Esophagus mucosa (tissue), 1 donor: ENCODE data around the gene AGL. TPM values are rescaled to one million over a fixed set of nuclear protein-coding genes. Genes with fewer than 3 reads are reported as not detected.
"Not testable (repeated sequence)": the region's sequence is repeated elsewhere in the genome, so short reads cannot be mapped to it uniquely, and the experiment has no call there.

Source experiments
- ATAC-seq: fragments of 200-7000 bp; cut with Tn5 transposase; one replicate; pipeline ENCODE4 v1.9.1; 2020
- total RNA-seq: library from RNA; stranded (reverse); gene quantifications from one replicate; pipeline ENCODE4 v1.2.4, GENCODE V29; 2023
- donor health status: DM: yes; HTN: yes; CAD: no.

The AGL gene
- total RNA-seq, result 17.4 TPM

DNA sequence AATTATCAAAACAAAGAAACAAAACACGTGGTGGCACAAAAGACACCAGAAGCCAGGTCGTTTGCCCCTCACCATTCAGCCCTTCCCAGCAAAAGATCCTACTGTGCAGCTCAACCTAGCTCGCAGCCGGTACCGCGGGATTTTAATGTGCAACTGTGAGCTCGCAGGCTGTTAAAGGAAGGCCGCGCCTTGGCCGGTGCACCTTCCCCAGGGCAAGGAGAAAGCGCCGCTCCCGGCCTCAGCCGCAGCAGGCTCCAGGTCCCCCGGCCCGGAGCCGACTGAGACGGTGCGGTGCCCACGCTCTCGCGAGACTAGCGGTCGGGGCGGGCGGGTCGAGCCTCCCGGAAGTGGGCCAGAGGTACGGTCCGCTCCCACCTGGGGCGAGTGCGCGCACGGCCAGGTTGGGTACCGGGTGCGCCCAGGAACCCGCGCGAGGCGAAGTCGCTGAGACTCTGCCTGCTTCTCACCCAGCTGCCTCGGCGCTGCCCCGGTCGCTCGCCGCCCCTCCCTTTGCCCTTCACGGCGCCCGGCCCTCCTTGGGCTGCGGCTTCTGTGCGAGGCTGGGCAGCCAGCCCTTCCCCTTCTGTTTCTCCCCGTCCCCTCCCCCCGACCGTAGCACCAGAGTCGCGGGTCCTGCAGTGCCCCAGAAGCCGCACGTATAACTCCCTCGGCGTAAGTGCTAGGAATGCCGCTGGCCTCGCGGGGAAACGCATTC, at the start of gene AGL:
AGL (plus strand) TSS at position 618 of the 715 bp plus-strand sequence. CDS start 682 bp downstream, outside the sequence.
- peak; percentile 99 for ATAC-seq

DNA sequence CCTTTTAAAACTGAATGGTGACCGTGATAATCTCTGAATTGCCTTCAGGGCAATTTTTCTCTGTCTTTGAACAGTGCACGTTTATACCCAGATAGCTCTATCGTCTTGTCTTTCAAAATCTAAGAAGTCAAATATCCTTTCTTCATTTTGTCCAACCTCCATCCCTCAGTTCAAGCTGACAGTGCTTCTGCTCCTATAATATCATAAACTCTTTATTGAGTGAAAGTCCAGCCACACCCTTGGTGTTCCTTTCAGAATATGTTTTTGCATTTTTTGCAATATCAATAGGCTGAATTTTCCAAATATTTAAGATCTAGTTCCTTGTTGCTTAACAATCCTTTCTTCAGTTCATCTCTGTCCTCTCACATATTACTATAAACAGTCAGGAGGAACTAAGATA, 48.6 kb upstream of the AGL start:
- ATAC-seq, result no peak

DNA sequence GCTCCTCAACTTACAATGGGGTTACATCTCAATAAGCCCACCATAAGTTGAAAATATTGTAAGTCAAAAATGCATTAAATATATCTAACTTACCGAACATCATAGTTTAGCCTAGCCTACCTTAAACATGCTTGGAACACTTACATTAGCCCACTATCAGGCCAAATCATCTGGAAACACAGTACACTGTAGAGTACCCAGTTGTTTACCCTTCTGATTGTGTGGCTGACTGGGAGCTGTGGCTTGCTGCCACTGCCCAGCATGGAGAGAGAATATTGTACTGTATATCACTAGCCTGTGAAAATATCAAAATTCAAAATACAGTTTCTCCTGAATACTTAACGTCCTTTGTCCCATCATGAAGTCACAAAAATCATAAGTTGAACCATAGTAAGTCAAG, 43.3 kb upstream of the AGL start:
- ATAC-seq, result no peak

DNA sequence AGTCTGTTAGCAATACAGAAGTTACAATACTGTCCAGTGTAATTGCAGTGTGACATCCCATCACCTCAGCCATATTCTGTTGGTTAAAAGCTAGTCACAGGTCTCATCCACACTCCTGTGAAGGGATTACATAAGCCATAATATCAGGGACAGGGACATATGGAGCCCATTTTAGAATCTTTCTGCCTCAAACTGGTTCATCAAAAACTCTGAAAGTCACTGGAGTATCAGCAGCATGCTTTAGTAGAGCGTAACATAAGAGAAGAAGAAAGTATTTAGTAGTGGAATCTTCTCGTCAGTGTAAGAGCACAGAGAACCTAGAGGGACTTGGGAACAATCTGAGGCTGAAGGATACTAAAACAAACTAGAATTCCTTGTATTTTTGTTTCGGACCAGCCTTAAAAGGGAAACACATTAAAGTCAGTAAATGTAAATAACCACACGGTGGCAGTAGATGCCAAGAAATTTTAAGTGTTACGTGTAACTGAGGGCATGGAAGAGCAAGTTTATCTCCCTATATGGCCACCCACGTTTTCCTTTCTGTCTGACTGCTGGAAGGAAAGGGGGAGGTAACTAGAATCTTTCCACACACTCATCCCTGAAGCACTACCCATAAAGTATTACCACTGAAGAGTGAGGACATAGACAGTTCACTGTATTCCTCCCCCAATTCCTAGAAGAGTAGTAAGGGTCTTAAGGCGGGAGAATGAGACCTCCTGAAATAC, 41.6 kb upstream of the AGL start:
- peak; percentile 95 for ATAC-seq

DNA sequence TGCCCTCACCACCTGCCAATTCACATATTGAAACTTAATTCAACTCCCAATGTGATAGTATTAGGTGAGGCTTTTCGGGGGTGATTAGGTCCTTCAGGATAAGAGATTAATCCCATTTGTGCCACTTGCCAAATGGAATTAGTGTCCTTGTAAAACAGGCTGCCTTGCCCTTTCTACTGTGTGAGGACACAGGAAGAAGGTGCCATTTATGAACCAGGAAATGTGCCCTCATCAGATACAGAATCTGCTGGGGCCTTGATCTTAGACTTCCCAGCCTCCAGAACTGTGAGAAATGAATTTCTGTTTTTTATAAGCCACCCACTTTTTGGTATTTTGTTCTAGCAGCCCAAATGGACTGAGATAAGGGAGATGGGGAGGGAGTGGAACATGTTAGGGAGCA, 39.1 kb upstream of the AGL start:
- ATAC-seq, result no peak

DNA sequence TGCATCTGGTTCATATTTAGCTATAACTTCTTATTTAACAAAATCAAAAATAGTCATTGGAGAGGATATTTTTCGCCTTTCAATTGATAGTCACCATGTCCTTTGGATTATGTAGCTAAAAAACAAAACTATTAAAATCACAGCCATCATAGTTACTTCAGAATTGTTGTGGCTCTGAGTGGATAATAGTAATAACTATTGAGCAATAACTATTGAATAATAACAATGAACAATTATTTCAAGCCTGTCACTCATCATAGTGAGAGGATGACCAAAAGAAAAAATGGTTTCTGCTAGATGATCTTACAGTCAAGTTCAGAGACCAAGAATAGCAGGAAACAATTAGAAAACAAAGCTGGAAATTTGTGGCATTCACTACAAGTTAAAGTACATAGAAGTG, 38.4 kb upstream of the AGL start:
- no peak for ATAC-seq

DNA sequence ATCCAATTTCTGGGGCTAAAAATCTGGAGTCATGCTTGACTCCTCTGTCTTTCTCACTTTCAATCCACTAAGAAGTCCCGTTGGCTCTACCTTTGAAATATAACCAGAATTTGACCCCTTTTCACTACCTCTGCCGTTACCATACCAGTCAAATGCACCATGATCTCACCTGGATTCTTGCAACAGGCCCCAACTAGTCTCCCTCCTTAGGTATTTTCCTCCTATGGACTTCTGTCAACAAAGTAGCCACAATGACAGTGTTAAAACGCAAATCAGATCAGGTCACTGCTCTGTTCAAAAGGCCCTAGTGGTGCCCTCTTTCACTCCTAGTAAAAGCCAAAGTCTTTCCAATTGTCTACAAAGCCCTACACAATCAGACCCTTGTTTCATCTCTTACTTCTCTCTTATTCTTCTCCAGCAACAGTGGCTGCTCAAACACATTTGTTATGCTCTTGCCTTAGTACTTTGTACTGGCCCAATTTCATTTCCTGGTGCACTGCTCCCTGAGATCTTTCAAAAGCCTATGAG, 35.7 kb upstream of the AGL start:
- peak; percentile 52 for ATAC-seq

DNA sequence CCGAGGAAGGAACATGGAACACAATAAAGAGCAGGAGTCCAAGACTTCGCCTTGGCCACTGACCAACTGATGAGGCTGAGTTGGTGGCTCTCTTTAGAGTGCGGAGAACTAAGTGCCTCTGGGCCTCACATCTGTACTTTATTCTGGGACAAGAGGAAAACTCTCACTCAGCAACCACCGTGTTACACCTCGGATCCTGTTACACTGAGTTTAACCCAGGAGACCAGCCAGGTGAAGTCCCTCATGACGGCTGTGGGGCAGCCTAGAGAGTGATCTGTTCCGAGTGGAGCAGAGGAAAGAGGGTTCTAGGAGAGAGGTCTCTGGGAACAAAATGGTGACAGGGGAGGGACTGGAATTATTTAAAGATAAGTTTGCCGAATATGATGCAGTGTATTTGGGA, 33.5 kb upstream of the AGL start:
- ATAC-seq, result no peak

DNA sequence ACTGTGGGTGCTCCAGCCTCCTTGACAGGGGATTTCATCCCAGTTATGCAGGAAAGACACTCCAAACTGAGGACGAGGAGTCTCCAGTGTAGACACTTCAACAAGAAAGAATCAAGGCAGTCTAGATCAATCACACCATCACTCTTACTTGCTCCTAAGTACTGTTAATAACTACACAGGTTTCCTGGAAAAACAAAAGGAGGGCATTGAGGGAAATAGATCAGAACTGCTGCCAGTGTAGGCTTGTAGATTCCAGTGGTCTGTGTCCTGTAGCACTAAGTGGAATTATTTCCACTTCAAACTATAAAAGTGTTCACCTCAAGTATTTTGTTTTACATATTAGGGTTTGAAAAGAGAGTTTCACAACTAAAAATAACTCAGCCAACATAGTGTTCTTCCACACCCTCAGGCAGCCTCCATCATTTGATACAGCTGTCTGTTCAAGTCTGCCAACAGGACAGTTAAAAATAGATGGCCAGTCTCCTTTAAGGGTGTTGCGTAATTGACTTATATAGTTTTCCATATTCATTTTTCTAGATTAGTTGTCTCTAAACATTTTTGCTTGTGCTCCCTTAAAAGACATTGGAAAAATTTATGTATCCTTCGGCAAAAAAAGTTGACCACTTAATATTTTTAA, 32.0 kb upstream of the AGL start:
- no peak for ATAC-seq

DNA sequence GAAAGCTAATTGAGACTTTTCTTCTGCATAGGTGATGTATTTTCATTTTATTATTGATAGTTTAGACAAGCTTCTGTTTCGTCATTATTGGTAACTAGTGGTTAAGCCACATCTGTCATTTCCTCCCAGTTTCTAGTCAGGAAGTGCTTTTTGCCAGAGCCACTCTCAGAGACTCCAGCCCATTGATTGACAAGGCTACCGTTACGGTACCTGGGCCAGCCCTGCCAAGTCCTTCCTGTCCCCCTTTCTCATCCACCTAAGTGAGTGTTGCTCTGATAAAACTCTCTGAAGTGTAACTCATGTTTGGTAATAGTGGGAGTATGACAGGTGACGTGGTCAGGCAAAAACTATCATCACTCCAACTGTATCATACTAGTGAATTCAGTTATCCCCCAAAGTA, 29.6 kb upstream of the AGL start:
- ATAC-seq, result no peak

DNA sequence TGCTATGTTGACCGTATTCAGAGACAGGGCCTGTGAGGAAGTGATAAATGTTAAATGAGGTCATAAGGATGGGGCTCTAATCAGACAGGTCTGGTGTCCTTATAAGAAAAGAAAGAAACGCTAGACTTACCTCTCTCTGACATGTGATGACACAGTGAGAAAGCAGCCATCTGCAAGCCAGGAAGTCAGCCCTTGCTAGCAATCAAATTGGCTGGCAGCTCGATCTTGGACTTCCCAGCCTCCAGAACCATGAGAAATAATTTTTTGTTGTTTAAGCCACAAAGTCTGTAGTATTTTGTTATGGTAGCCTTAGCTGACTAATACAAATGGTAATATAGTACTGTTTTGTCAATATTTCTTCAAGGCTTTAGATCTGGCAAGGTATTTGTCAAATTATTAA, 25.1 kb upstream of the AGL start:
- ATAC-seq, result no peak

DNA sequence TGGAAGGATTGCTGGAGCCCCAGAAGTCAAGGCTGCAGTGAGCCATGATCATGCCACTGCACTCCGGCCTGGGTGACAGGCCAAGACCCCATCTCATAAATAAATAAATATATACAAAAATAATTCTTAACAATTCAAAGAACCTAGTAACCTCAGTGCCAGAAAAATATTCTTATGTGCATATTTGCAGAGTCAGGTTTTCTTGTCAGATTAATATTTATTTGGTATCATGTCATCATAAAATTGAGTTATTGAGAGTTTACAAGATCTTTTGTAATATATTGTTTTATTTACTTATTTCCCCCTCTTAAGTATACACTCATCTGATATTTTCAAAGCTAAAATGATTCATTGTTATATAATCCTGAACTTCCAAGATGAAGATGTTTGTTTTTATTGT, 24.5 kb upstream of the AGL start:
- no peak for ATAC-seq

DNA sequence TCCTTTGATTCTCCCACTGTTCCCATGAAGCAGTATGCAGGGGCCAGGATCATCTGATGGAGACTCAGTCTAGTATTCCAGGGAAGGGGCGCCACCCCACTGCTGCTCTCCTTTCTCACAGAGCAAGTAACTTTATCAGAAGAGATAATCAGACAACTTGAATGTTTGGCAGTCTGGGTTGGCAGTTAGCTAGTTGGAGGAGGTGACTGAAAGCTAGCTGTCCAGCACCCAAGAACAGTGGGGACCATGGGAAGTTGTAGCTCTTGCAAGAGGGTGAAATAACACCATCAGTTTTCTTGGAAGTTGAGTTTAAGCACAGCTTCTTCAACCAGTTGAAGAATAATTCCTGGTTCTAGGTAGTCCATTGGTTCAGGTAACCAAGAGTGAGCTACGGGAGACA, 22.2 kb upstream of the AGL start:
- ATAC-seq, result no peak

DNA sequence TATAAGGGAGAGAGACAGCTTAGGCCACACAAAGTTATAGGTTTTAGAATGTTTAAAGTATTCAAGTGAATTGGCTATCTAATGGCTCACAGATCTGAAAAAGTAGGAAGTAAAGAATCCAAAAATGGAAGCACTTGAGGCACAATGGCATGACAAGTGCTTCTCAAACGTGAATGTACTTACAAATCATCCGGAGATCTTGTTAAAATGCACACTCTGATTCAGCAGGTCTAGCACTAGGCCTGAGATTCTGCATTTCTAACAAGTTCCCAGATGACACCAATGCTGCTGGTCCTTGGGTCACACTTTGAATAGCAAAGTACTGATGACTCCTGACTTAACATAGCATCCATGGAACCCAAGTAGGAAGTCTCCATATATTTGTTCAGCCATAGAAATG, 20.9 kb upstream of the AGL start:
- no peak for ATAC-seq

DNA sequence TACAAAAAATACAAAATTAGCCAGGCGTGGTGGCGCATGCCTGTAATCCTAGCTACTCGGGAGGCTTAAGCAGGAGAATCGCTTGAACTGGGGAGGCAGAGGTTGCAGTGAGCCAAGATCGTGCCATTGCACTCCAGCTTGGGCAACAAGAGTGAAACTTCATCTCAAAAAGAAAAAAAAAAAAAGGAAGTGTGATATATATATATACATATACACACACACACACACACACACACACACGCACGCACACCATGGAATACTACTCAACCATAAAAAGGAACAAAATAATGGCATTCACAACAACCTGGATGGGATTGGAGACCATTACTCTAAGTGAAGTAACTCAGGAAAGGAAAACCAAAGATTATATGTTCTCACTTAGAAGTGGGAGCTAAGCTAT, 16.2 kb upstream of the AGL start:
- not testable (repeated sequence) for ATAC-seq

DNA sequence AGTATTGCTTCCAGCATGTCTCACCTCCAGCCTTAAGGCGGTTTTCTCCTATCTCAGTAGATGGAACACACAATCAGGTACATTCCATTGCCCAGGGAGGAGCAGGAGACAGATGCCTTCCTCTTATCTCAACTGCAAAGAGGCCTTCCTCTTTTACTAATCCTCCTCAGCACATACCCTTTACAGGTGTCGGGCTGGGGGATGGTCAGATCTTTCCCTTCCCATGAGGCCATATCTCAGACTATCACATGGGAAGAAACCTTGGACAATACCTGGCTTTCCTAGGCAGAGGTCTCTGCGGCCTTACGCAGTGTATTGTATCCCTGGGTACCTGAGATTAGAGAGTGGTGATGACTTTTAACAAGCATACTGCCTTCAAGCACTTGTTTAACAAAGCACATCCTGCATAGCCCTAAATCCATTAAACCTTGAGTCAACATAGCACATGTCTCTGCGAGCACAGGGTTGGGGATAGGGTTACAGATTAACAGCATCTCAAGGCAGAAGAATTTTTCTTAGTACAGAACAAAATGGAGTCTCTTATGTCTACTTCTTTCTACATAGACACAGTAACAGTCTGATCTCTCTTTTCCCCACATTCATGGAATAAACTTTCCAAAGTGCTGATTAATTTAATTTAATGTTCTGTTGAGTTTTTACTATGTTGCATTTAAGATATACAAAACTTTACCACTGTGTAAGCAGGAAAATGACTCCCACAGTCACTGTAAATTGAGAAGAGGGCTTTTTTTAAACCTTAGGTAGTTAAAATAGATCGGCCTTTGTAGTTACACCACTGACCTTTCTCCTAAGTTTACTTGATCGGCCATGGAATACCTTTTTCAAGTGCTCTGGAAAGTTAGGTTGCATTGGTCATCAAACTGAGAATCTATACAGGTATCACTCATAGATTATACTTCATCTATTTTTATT, 13.7 kb upstream of the AGL start:
- not testable (repeated sequence) for ATAC-seq

DNA sequence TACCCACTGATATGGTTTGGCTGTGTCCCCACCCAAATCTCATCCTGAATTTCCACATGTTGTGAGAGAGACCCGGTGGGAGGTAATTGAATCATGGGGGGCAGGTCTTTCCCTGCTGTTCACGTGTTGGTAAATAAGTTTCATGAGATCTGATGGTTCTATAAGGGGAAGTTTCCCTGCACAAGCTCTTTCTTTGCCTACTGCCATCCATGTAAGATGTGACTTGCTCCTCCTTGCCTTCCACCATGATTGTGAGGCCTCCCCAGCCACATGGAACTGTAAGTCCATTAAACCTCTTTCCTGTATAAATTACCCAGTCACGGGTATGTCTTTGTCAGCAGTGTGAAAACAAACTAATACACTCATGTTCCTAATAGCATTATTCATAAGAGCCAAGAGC, 9.8 kb upstream of the AGL start:
- not testable (repeated sequence) for ATAC-seq

DNA sequence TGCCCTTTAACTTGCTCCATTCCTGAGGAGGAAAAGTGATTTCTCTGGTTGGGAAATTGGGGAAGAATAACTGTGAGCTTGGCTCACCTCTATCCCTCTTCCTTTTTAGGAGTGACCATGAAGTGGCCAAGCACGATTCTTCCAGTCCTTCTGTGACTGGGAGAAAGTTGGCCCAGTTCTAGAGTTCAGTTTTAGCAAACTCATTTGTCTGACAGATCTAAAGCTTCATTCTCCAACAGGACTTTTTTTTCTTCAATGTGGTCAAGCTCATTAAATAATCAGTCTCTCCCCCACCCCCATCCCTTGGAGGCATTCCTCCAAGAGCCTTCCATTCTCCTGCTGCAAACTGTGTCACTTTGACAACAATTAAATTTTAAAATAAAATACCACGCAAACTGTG, 6.4 kb upstream of the AGL start:
- ATAC-seq, result no peak

DNA sequence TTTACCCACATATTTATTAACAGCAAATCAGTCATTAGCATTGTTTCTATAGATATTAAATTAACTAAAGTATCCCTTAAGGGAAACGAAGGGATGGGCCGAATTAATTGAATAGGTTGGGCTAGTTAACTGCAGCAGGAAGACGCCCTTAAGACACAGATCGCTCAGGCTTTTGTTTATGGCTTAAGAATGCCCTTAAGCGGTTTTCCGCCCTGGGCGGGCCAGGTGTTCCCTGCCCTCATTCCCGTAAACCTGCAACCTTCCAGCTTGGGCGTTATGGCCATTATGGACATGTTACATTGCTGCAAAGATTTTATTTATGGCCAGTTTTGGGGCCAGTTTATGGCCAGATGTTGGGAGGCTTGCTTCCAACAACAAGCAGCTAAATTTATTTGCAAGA, 5.0 kb upstream of the AGL start:
- ATAC-seq, result not testable (repeated sequence)

DNA sequence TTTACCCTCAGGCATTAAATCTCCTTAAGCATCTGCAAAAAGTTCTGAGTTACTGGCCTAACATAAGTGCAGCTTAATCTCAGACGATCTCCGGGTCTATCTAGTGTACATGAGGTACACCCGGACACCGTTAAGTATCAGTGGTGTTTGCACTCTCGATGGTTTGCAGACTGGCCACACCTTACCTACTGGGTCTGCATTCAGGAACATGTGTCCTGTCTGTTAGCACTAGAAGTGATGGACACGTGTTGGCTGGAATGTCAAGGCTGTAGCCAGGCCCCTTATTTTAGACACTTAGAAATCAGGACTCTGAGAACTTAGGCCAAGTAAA, 783 bp upstream of the AGL start:
- ATAC-seq, result no peak

DNA sequence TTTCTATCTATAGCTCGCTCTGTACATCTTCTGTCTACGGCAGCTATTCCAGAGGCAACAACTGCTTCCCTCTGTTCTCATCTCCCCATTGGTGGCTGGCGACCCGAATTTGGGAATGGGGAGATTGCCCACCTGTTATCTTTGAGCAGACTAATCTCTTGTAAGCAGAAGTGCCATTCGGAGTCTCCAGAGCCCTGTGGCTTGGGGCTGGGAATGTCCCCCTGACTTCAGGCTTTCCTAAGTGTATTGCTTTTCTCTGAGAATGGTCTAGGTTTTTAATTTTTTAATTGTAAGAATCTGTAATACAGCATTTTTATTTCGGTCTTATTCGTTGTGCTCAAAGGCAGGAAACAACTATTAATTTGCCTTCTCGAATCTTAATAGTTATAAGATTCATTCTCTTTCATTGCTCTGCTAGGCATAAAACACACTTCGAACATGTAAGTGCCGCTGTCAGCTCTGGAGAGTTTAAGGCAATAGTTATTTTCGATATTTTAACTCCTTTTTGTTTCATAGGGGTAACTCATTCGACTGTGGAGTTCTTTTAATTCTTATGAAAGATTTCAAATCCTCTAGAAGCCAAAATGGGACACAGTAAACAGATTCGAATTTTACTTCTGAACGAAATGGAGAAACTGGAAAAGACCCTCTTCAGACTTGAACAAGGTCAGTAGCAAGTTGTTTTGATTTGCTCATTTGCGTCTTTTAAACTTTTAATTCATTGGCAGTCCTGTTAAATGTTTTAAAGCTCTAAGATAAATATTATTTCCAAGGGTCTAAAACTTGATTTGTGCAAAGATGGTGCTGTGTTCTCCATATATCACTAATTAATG, 514 bp downstream of the AGL start:
- ATAC-seq, result no peak
